Endodermal cell (in vitro differentiated cells): ENCODE results near the gene TRABD2B. TPM values are rescaled to one million over a fixed set of nuclear protein-coding genes. Genes with fewer than 3 reads are reported as not detected.

ENCODE experiments used
- DNase-seq: peaks from one replicate; pipeline ENCODE4 v3.0.0-alpha.2; 2017
- H3K27ac ChIP-seq: 2 replicates; pipeline ENCODE4 v1.5.1; 2013; ENCODE audit warnings: mild to moderate bottlenecking, low read depth, low read length, moderate library complexity
- H3K27me3 ChIP-seq: 2 replicates; pipeline ENCODE4 v1.6.1; 2013; ENCODE audit warnings: mild to moderate bottlenecking, low read length, moderate library complexity; ENCODE audit not compliant: insufficient read depth, control insufficient read depth, poor library complexity, severe bottlenecking
- H3K36me3 ChIP-seq: 2 replicates; pipeline ENCODE4 v1.7.0; 2013; ENCODE audit warnings: mild to moderate bottlenecking, low read length, moderate library complexity; ENCODE audit not compliant: control insufficient read depth, insufficient read depth
- H3K4me1 ChIP-seq: one replicate; pipeline ENCODE4 v1.7.0; 2013; ENCODE audit warnings: low read length; ENCODE audit not compliant: control insufficient read depth, insufficient read depth
- H3K4me3 ChIP-seq: 2 replicates; pipeline ENCODE4 v1.5.1; 2013; ENCODE audit warnings: mild to moderate bottlenecking, low read length, moderate library complexity
- H3K9ac ChIP-seq: 2 replicates; pipeline ENCODE4 v1.6.1; 2013; ENCODE audit warnings: mild to moderate bottlenecking, low read length, moderate library complexity; ENCODE audit not compliant: poor library complexity, severe bottlenecking; ENCODE audit errors: extremely low read depth
- H3K9me3 ChIP-seq: 2 replicates; pipeline ENCODE4 v1.6.1; 2013; ENCODE audit warnings: mild to moderate bottlenecking, low read length, moderate library complexity; ENCODE audit not compliant: control insufficient read depth
- H3K27ac Mint-ChIP-seq: 2 replicates; pipeline ENCODE4 v1.8.0; 2020; ENCODE audit warnings: mixed read lengths
- H3K27me3 Mint-ChIP-seq: 2 replicates; pipeline ENCODE4 v1.8.0; 2021; ENCODE audit warnings: mild to moderate bottlenecking, mixed read lengths; ENCODE audit not compliant: insufficient read depth
- H3K36me3 Mint-ChIP-seq: 2 replicates; pipeline ENCODE4 v1.8.0; 2020; ENCODE audit warnings: low read depth, mixed read lengths
- H3K4me1 Mint-ChIP-seq: 2 replicates; pipeline ENCODE4 v1.8.0; 2020; ENCODE audit warnings: mixed read lengths
- H3K4me3 Mint-ChIP-seq: 2 replicates; pipeline ENCODE4 v1.8.0; 2020; ENCODE audit warnings: mild to moderate bottlenecking, moderate library complexity, mixed read lengths
- H3K9me3 Mint-ChIP-seq: 2 replicates; pipeline ENCODE4 v1.8.0; 2020; ENCODE audit warnings: mild to moderate bottlenecking, mixed read lengths
- CTCF ChIP-seq: fragments of 200-600 bp; sonication (generic); conservative IDR thresholded peaks from 2 replicates; pipeline ENCODE4 v1.5.0; 2021; ENCODE audit warnings: antibody characterized with exemption, mild to moderate bottlenecking
- WGBS, 2 experiments: methylation state at CpG; one replicate each; pipeline versions ENCODE4 v1.1.5 to v1.1.7; 2013; ENCODE audit warnings: missing lambda C conversion rate in 2 of 2, mixed read lengths in 1 of 2; ENCODE audit not compliant: insufficient coverage in 1 of 2, insufficient read length in 1 of 2; 5-methylcytosine and 5-hydroxymethylcytosine counted together
- total RNA-seq, 2 donors: library from RNA; stranded (reverse); fragmentation: NEBNext Ultra II Directional in 1 of 2; extraction: Animal tissue kit (Norgen Biotek cat#: 25700) in 1 of 2; gene quantifications; 2 replicates in 1 of 2; 3 replicates in 1 of 2; pipeline ENCODE4 v1.2.1, GENCODE V29; 2021

The TRABD2B gene
- total RNA-seq, 2 donors from 2014 or later = 24.4 to 28.0 TPM

GRCh38 chr1:48013270-48013669 lies 16.1 kb upstream of the TRABD2B start:
- H3K36me3 Mint-ChIP-seq = no peaks in the 10 kb centered on the region
- H3K4me3 Mint-ChIP-seq = no peak overlapping the region
- no peak for DNase-seq
- H3K27ac Mint-ChIP-seq = no peak overlapping the region
- H3K36me3 ChIP-seq = no peaks in the 10 kb centered on the region
- H3K4me3 ChIP-seq = no peak overlapping the region
- peaks cover 30% of the 10 kb centered on the region for H3K27me3 Mint-ChIP-seq
- no peak overlapping the region for H3K9ac ChIP-seq
- H3K27ac ChIP-seq = no peak overlapping the region
- H3K4me1 Mint-ChIP-seq = peaks cover 1% of the 10 kb centered on the region
- H3K27me3 ChIP-seq = peaks cover 14% of the 10 kb centered on the region
- no peaks in the 10 kb centered on the region for H3K9me3 Mint-ChIP-seq
- no peaks in the 10 kb centered on the region for H3K4me1 ChIP-seq
- no peaks in the 10 kb centered on the region for H3K9me3 ChIP-seq
- TF ChIP-seq CTCF = no peak

- Mint-ChIP-seq H3K4me3 (no peak overlapping the region), H3K27ac (no peak overlapping the region), H3K36me3 (no peaks in the 10 kb centered on the region), H3K27me3 (peaks cover 14% of the 10 kb centered on the region), H3K4me1 (peaks cover 10% of the 10 kb centered on the region), H3K9me3 (no peaks in the 10 kb centered on the region)
- no peak for TF ChIP-seq CTCF
- no peak overlapping the region for H3K4me3 ChIP-seq
- H3K36me3 ChIP-seq = no peaks in the 10 kb centered on the region
- no peak overlapping the region for H3K9ac ChIP-seq
- H3K4me1 ChIP-seq = peaks cover 10% of the 10 kb centered on the region
- H3K27me3 ChIP-seq = peaks cover 8% of the 10 kb centered on the region
- H3K27ac ChIP-seq = no peak overlapping the region
- H3K9me3 ChIP-seq = no peaks in the 10 kb centered on the region
- no peak for DNase-seq
- 87 to 91% methylated on average over 2 of the region's 2 CpGs for WGBS, 2 experiments
Measured at GRCh38 chr1:48007047-48007446, 9.9 kb upstream of the TRABD2B start.

GRCh38 chr1:48006264-48006663 lies 9.1 kb upstream of the TRABD2B start:
- no peaks in the 10 kb centered on the region for H3K36me3 ChIP-seq
- Mint-ChIP-seq H3K27me3 (peaks cover 8% of the 10 kb centered on the region), H3K4me1 (peaks cover 14% of the 10 kb centered on the region), H3K4me3 (no peak overlapping the region), H3K27ac (no peak overlapping the region), H3K9me3 (no peaks in the 10 kb centered on the region), H3K36me3 (no peaks in the 10 kb centered on the region)
- no peak overlapping the region for H3K9ac ChIP-seq
- 100% methylated on average over 1 of the region's 1 CpG; no CpG with 5 or more reads in 1 of the 2 experiments for WGBS, 2 experiments
- DNase-seq = no peak
- TF ChIP-seq CTCF = no peak
- peaks cover 10% of the 10 kb centered on the region for H3K4me1 ChIP-seq
- no peaks in the 10 kb centered on the region for H3K9me3 ChIP-seq
- H3K27me3 ChIP-seq = no peaks in the 10 kb centered on the region
- no peak overlapping the region for H3K27ac ChIP-seq
- H3K4me3 ChIP-seq = no peak overlapping the region
